Glomerular endothelial cell (primary cell): ENCODE data around the gene MCF2L. TPM values are rescaled to one million over a fixed set of nuclear protein-coding genes. Genes with fewer than 3 reads are reported as not detected.
"Not testable (repeated sequence)": the region's sequence is repeated elsewhere in the genome, so short reads cannot be mapped to it uniquely, and the experiment has no call there.

Experiments
- DNase-seq: peaks from one replicate; pipeline ENCODE4 v3.0.0-alpha.2; 2011; ENCODE audit warnings: low read depth, low spot score; ENCODE audit errors: extremely low read depth
- total RNA-seq: library from RNA; depleted of rRNA; stranded (reverse); fragments of >200 nt; gene quantifications from 2 replicates; pipeline ENCODE4 v1.2.3, GENCODE V29; 2015

Gene MCF2L
- total RNA-seq, 1 donor from 2014 or later, result 23.4 TPM

DNA sequence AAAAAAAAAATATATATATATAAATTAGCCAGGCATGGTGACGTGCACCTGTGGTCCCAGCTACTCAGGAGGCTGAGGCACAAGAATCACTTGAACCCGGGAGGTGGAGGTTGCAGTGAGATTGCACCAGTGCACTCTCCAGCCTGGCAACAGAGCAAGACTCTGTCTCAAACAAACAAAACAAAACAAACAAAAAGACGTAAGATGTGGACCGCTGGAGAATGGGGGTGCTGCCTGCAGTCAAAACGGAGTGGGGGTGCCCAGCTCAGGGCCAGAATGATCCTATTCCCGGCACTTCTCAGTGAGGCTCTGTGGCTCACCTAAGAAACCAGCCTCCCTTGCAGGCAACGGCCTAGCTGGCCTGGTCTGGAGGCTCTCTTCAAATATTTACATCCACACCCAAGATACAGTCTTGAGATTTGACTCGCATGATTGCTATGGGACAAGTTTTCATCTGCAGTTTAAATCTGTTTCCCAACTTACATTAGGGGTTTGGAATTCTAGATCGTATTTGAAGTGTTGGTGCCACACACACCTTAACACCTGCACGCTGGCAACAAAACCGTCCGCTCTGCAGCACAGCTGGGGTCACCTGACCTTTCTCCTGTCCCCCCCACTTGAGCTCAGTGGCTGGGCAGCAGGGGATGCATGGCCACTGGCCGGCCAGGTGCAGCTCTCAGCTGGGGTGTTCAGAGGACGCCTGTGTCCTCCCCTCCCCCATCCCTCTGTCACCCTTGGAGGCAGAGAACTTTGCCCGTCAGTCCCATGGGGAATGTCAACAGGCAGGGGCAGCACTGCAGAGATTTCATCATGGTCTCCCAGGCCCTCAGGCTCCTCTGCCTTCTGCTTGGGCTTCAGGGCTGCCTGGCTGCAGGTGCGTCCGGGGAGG lies 136.3 kb downstream of the MCF2L start, which contains the start of gene F7:
F7 (plus strand) TSS at position 760 of the 889 bp plus-strand sequence; CDS start at position 811, 51 bp downstream.
- no peak for DNase-seq

DNA sequence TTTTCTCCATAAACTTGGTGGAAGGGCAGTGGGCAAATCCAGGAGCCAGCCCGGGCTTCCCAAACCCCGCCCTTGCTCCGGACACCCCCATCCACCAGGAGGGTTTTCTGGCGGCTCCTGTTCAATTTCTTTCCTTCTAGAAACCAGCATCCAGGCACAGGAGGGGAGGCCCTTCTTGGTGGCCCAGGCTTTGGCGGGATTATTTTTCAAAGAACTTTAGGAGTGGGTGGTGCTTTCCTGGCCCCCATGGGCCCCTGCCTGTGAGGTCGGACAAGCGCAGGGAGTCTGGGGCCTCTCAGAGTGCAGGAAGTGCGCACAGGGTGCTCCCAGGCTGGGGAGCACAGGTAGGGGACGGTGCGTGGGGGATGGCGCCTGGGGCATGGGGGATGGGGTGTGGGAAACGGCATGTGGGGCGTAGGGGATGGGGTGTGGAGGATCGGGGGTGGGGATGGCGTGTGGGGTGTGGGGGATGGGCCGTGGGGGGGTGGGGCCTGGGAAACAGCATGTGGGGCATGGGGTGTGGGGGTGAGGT lies 137.0 kb downstream of the MCF2L start:
- no peak for DNase-seq

DNA sequence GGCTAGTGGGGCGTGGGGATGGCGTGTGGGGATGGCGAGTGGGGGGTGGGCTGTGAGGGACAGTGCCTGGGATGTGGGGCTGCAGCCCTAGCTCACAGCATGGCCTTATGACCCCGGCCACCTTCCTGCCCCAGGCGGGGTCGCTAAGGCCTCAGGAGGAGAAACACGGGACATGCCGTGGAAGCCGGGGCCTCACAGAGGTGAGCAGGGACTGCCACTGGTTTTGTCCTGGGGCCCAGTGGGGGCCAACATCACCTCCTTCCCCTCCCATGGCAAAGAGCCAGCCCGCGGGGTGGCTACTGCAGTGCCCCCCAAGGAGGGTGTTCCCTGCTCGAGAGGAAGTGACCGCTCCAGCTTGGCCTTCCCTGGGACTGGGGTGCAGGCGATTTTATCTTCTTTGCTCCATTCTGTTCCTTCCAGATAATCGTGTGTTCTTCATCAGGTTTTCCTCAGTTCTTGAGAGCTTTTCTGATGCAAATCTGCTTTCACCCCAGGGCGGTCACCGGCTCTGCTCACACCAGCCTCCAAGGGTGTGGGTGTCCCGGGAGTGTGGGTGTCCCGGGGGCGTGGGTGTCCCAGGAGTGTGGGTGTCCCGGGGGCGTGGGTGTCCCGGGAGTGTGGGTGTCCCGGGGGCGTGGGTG lies 137.8 kb downstream of the MCF2L start:
- DNase-seq, result no peak

DNA sequence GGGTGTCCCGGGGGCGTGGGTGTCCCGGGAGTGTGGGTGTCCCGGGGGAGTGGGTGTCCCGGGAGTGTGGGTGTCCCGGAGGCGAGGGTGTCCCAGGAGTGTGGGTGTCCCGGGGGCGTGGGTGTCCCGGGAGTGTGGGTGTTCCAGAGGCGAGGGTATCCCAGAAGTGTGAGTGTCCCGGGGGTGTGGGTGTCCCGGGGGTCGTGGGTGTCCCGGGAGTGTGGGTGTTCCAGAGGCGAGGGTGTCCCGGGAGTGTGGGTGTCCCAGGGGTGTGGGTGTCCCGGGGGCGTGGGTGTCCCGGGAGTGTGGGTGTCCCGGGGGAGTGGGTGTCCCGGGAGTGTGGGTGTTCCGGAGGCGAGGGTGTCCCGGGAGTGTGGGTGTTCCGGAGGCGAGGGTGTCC lies 139.5 kb downstream of the MCF2L start:
- DNase-seq, result not testable (repeated sequence)

DNA sequence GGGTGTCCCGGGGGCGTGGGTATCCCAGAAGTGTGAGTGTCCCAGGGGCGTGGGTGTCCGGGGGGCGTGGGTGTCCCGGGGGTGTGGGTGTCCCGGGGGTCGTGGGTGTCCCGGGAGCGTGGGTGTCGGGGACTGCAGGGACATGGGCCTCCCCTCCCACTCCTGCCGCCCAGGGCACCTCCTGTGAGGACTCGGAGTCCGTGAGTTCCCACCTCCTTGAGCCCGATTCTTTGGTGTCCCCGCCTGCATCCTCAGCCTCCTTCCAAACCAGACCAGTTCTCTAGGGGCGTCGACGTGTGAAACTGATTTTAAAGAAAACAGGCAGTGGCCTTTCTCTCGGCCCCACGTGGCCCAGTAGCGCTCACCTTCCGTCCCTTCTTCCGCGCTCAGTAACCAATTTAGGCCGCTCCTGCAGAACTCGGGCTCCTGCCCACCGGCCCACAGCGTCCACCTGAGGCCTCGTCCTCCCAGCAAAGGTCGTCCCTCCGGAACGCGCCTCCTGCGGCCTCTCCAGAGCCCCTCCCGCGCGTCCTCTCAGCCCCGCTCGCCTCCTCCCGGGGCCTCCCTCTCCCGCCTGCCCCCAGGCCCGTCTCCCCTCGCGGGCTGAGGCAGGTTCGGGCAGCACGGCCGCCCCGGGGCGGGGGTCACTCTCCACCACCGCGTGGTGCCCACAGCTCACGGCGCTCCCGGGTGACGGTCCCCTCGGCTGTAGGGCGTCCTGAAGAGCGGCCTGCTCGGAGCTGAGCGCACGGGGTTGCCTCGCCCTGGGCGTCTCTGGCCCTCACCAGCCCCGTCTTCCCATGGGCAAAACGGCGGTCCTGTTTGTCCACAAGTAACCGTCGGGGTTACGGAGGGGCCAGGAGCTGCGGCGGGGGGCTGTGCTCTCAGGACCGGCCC lies 140.4 kb downstream of the MCF2L start:
- no peak for DNase-seq

DNA sequence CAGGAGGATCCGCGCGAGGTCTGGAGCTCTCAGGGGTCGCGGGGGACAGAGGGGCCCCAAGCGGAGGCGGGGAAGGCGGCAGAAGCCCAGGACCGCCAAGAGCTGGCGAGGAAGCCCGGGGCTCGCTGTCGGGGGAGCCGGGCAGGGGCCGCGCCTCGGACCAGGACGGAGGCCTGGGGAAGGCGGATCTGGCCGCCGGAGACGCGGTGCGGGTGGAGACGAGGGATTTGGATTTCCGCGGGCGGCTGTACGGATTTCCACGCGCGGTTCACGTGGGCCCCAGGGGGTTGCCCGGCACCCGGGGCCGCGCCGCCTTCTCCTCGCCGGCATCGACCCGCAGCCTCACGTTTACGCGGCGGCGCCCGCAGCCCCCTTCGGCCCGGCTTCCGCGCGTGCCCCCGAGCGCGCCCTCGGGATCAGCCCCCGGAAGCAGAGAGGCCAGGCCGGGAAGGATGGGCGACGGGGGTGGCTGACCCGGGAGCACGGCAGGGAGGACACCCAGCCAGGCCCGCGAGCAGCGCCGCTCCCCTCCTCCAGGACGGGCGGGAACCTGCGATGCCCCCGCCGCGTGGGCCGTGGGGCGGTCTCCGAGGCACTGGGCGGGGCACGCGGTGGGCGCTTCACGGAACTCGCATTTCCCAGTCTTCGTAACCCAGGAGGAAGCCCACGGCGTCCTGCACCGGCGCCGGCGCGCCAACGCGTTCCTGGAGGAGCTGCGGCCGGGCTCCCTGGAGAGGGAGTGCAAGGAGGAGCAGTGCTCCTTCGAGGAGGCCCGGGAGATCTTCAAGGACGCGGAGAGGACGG lies 141.2 kb downstream of the MCF2L start:
- DNase-seq, result no peak

DNA sequence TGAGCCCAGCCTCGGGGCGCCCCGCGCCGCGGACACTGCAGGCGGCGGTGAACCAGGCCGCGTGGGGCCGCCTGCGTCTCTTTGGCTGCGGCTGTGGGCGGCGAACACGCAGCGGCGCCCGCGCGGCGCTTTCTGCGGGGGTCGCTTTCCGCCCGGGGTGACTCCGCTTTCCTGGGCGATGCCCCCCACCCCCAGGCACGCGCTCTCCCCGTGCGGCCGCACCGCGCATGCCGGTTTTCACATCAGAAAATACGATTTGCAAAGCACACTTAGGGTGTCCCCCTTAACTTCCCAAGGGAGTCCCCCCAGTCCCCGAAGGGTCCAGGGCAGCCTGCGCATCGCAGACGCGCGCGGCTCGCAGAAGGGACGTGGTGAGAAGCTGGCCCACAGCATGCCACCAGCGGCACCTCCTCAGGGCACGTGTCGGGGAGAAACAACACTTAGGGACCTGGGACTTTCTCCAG lies 141.9 kb downstream of the MCF2L start:
- DNase-seq, result no peak

DNA sequence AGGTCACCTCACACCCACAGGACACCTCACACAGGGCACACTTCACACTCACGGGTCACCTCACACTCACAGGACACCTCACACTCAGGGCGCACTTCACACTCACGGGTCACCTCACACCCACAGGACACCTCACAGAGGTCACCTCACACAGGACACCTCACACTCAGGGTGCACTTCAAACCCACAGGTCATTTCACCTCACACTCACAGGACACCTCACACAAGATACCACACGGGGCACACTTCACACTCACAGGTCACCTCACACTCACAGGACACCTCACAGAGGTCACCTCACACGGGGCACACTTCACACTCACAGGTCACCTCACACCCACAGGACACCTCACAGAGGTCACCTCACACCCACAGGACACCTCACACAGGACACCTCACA lies 142.8 kb downstream of the MCF2L start:
- not testable (repeated sequence) for DNase-seq

DNA sequence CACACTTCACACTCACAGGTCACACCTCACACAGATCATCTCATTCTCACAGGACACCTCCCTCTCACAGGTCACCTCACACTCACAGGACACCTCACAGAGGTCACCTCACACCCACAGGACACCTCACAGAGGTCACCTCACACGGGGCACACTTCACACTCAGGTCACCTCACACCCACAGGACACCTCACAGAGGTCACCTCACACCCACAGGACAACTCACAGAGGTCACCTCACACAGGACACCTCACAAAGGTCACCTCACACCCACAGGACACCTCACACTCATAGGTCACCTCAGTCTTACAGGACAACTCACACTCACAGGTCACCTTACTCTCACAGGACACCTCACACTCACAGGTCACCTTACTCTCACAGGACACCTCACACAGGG lies 143.5 kb downstream of the MCF2L start:
- not testable (repeated sequence) for DNase-seq

DNA sequence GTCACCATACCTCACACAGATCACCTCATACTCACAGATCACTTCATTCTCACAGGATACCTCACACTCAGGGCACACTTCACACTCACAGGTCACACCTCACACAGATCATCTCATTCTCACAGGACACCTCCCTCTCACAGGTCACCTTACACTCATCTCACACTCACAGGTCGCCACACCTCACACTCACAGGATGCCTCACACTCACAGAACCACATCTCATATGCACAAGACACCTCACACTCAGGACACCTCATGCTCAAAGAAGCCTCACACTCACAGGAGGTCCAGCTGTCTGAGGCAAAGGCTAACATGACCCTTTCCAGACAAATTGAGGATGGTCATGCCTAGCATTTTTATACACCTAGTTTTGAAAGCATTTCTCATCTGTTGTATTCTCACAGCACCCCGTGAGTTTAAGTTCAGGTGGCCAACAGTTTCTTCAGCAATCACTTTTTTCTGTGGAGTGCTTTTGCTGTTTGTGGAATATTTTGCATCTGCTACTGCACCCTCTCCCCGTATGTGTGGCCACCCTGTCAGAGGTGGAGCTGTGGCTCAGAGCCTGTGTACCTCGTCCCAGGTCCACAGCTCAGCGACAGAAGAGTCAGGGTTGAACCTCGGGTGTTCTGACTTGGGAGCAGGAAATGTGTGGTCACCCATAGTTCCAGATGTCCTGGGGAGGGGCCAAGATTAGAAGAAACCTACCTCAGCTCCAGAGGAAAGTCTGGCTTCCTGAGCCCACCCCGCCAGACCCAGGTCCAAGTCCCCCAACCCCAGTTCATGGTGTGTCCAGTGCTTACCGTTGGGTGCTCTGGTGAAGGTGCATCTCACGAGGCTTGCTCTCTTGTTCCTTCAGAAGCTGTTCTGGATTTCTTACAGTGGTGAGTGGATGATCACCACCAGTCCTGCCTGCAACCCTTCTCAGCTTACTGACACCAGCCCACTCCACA lies 144.2 kb downstream of the MCF2L start:
- DNase-seq, result no peak

DNA sequence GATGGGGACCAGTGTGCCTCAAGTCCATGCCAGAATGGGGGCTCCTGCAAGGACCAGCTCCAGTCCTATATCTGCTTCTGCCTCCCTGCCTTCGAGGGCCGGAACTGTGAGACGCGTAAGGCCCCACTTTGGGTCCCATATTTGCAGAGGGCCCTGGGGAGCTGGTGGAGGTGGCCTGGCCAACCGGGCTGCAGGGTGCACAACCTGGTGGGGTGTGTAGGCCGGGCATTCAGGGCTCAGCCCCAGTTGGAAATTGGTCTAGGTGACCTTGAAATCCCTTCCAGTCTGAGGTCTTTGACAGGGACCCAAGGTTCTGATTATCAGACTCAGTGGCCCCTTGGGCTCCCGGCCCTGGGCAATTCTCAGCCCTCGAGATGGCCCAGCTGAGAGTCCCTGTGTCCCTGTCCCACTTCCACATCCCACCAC lies 144.8 kb downstream of the MCF2L start:
- DNase-seq, result no peak

DNA sequence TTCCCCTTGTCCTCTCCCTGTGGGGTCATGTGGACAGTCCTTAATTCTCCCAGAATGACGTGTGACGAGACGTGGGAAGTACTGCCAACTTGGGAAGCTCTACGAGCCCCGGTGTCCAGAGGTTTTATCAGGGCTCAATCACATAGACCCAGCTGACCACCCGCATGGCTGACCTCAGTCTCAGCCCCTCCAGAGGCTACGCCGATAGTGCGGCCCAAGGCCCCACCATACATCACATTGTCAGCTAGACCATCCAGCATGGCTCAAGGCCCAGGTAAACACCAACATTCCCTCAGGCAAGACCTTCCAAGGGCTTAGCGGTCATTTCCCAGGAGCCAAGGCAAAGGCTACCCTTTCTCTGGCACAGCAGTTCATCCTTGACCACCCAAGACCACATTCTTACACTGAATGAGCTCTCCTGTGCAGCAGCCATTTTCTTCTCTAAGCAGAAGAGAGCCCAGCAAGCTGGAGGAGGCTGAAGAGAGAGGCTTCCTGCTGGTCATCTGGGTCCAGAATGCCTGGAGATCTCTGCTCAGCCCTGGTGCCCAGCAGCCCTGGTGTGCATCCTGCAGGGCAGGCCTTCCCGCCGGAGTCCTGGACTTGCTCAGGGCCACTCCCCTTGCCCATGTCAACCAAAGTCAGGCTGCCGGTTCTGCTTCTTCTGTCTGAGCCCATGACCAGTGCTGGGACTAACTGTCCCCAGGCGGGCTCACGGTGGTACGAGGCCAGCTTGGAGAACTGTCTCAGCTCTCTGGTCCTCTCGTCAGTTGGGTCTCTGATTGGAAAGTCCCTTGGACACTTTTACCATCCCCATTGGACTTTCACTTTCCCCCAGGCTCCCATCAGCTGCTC lies 145.7 kb downstream of the MCF2L start:
- DNase-seq, result no peak

DNA sequence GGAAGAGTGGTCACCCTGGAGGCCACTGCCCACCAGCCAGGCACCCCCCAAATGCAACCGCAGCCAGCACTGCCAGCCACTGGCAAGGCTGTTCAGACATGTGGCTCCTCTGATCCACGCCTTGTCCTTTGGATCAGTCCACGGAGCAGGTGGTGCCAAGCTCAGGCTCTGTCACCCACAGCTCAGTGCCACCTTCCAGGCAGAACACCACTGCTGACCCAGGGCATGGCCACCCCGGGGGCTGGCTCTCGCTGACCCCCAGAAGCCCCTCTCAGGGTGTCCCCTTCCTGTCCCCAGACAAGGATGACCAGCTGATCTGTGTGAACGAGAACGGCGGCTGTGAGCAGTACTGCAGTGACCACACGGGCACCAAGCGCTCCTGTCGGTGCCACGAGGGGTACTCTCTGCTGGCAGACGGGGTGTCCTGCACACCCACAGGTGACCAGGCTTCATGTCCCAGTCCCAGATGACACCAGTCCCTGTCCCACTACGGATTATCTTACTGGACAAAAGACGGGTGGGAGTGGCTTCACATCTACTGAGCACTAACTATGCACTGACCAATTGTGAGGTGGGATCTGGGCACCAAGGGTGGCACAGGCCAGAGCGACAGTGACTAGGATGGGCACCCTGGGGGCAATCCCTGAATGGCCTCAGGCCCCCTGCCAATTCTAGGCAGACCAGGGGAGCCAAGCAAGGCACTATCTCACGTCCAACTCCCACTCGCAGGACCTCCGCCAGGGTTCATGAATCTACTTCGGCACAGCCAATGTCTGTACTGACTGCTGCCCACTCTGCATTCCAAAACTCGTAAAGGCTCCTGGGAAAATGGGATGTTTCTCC lies 146.6 kb downstream of the MCF2L start:
- DNase-seq, result no peak

DNA sequence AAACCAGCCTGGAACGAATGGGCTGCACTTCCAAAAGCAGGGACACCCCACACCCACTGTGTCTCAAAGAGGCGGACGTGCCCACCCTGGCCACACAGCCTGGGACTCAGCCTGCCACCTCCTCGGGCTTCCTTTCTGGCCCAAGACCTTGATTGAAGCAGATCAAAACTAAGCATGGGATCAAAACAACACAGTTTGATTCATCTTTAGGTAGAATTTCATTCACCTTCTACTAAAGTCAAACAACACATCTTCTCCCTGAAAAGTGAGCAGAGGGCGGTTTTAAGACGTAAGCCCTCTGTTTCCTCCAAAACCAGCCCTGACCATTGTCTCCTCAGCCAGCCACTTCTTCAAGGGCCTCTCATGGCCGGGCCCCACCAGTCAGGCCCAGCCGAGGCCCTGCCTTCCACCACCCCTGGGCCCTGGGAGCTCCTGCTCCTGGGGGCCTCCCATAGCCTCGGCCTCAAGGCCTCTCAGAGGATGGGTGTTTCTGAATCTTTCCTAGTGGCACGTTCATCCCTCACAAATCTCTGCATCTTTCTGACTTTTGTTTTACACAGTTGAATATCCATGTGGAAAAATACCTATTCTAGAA lies 147.3 kb downstream of the MCF2L start:
- DNase-seq, result no peak

DNA sequence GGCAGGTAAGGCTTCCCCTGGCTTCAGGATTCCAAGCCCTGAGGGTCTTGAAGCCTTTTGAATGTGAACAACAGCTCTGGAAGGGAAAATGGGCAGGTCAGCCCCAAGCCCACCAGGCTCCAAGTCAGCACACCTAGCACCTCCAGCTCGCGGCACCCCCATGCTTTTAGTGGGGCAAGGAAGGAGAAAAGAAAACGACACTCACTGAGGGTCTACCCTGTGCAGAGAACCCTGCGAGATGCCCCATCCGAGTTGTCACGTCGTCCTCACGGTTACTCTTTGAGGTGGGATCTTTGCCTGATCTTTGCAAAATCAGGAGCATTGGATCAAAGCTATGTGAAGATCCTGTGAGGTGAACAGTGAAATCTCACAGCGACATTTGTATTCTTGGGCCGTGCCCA lies 147.9 kb downstream of the MCF2L start:
- no peak for DNase-seq

DNA sequence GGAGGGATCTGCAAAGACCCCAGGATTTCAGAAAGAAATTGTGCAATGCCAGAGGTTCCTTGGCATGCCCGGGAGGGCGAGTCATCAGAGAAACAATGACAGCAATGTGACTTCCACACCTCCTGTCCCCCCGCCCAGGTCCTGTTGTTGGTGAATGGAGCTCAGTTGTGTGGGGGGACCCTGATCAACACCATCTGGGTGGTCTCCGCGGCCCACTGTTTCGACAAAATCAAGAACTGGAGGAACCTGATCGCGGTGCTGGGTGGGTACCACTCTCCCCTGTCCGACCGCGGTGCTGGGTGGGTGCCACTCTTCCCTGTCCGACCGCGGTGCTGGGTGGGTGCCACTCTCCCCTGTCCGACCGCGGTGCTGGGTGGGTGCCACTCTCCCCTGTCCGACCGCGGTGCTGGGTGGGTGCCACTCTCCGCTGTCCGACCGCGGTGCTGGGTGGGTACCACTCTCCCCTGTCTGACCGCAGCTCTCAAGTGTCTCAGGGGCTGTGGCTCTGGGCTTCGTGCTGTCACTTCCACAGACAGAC lies 148.4 kb downstream of the MCF2L start:
- no peak for DNase-seq
